ENCODE data around the gene CACNA1F.

CACNA1F gene

GRCh38 chrX:49242545-49243066, 9.5 kb upstream of the CACNA1F start:
- Mint-ChIP-seq H3K27me3 (ENCODE audit: low read depth) (no peaks in the 10 kb centered on the region), H3K4me1 (no peaks in the 10 kb centered on the region), H3K36me3 (ENCODE audit: low read depth) (peaks cover 17% of the 10 kb centered on the region), H3K27ac (no peak overlapping the region), H3K9me3 (no peaks in the 10 kb centered on the region), H3K4me3 (no peak overlapping the region)
- no peak for TF ChIP-seq CTCF (IDR thresholded peaks at IDR 0.05; ENCODE audit: unreplicated experiment in 3 of 3)

- no peak overlapping the region for H3K4me3 Mint-ChIP-seq
- TF ChIP-seq CTCF (IDR thresholded peaks at IDR 0.05; ENCODE audit: unreplicated experiment in 3 of 3) = no peak
- H3K27me3 Mint-ChIP-seq (ENCODE audit: low read depth) = no peaks in the 10 kb centered on the region
- peaks cover 18% of the 10 kb centered on the region for H3K36me3 Mint-ChIP-seq (ENCODE audit: low read depth)
- H3K27ac Mint-ChIP-seq = no peak overlapping the region
- H3K4me1 Mint-ChIP-seq = peaks cover 6% of the 10 kb centered on the region
- H3K9me3 Mint-ChIP-seq = peaks cover 6% of the 10 kb centered on the region
Measured at GRCh38 chrX:49238735-49239134, 5.6 kb upstream of the CACNA1F start.

GRCh38 chrX:49237060-49237459, 3.9 kb upstream of the CACNA1F start:
- Mint-ChIP-seq H3K36me3 (ENCODE audit: low read depth) (peaks cover 14% of the 10 kb centered on the region), H3K4me1 (peaks cover 6% of the 10 kb centered on the region), H3K27me3 (ENCODE audit: low read depth) (no peaks in the 10 kb centered on the region)

GRCh38 chrX:49233887-49234555, 881 bp upstream of the CACNA1F start:
- Mint-ChIP-seq H3K4me1 (peaks cover 6% of the 10 kb centered on the region), H3K27me3 (ENCODE audit: low read depth) (peaks cover 3% of the 10 kb centered on the region), H3K36me3 (ENCODE audit: low read depth) (peaks cover 4% of the 10 kb centered on the region), H3K9me3 (peaks cover 16% of the 10 kb centered on the region), H3K27ac (no peak overlapping the region), H3K4me3 (no peak overlapping the region)
- TF ChIP-seq CTCF (IDR thresholded peaks at IDR 0.05; ENCODE audit: unreplicated experiment in 3 of 3) = no peak

More at GRCh38 chrX:49237060-49237459, 3.9 kb upstream of the CACNA1F start:
- H3K4me3 Mint-ChIP-seq = peak overlapping the region; percentile 86 to 96 (median 93)
- peak overlapping the region in 2 of 3 experiments; percentile 7 to 91 for H3K27ac Mint-ChIP-seq
- no peak for TF ChIP-seq CTCF (IDR thresholded peaks at IDR 0.05; ENCODE audit: unreplicated experiment in 3 of 3)
- peaks cover 12% of the 10 kb centered on the region for H3K9me3 Mint-ChIP-seq

GRCh38 chrX:49232525-49232924, 615 bp downstream of the CACNA1F start:
- TF ChIP-seq CTCF (IDR thresholded peaks at IDR 0.05; ENCODE audit: unreplicated experiment in 3 of 3) = no peak
- Mint-ChIP-seq H3K27me3 (ENCODE audit: low read depth) (peaks cover 3% of the 10 kb centered on the region), H3K4me3 (no peak overlapping the region), H3K36me3 (ENCODE audit: low read depth) (peaks cover 4% of the 10 kb centered on the region), H3K9me3 (peaks cover 22% of the 10 kb centered on the region), H3K27ac (no peak overlapping the region), H3K4me1 (peaks cover 6% of the 10 kb centered on the region)

Data from nephron (organoid).